IMR-90 (cell line): ENCODE data around the gene ADAMTS17. TPM values are rescaled to one million over a fixed set of nuclear protein-coding genes. Genes with fewer than 3 reads are reported as not detected.

ENCODE experiments used
- ATAC-seq: fragments of 200-7000 bp; cut with Tn5 transposase; 2 replicates; pipeline ENCODE4 v1.9.1; 2020; ENCODE audit warnings: low read depth, mild to moderate bottlenecking, moderate library complexity
- BruUV-seq: library from RNA; stranded (reverse); fragments of 400-500 nt; replicated peaks from 2 replicates; lab custom pipeline; 2021; lab: Mats Ljungman, UMichigan
- CTCF ChIA-PET: fragments of 300-600 bp; formaldehyde crosslinking; extraction: SDS; loops from one replicate; lab custom pipeline; 2021; ENCODE audit warnings: antibody characterized with exemption; lab: Yijun Ruan, JAX
- POLR2A ChIA-PET: fragments of 300-600 bp; sonication (Branson Sonifier 250); formaldehyde crosslinking; loops from one replicate; lab custom pipeline; 2022; ENCODE audit warnings: antibody characterized with exemption; ENCODE audit not compliant: unreplicated experiment; lab: Charles Lee
- DNase-seq: peaks from one replicate; pipeline ENCODE4 v3.0.0; 2013
- H2AFZ ChIP-seq: replicated peaks from 2 replicates; pipeline ENCODE3; 2013; ENCODE audit warnings: low read length, mild to moderate bottlenecking; ENCODE audit not compliant: poor library complexity
- H2AK5ac ChIP-seq: 2 replicates; pipeline ENCODE4 v1.6.1; 2013; ENCODE audit warnings: low read depth, low read length, inconsistent platforms
- H2AK9ac ChIP-seq: replicated peaks from 2 replicates; pipeline ENCODE3; 2013; ENCODE audit warnings: mild to moderate bottlenecking, low read depth, low read length, moderate library complexity; ENCODE audit not compliant: poor library complexity
- H2BK120ac ChIP-seq: 2 replicates; pipeline ENCODE4 v1.6.1; 2013; ENCODE audit warnings: low read depth, low read length, inconsistent platforms
- H2BK15ac ChIP-seq: 3 replicates; pipeline ENCODE4 v1.6.1; 2013; ENCODE audit warnings: low read depth, low read length, inconsistent platforms
- H2BK20ac ChIP-seq: 2 replicates; pipeline ENCODE4 v1.6.1; 2013; ENCODE audit warnings: low read depth, mild to moderate bottlenecking, inconsistent platforms, low read length, moderate library complexity
- H2BK5ac ChIP-seq: 2 replicates; pipeline ENCODE4 v1.6.1; 2013; ENCODE audit warnings: mild to moderate bottlenecking, low read depth, low read length, inconsistent platforms; ENCODE audit not compliant: poor library complexity, severe bottlenecking
- H3K14ac ChIP-seq: replicated peaks from 2 replicates; pipeline ENCODE4 v1.6.1; 2013; ENCODE audit warnings: low read depth, low read length, inconsistent platforms
- H3K18ac ChIP-seq: 2 replicates; pipeline ENCODE4 v1.6.1; 2013; ENCODE audit warnings: low read depth, low read length, control low read depth
- H3K23ac ChIP-seq: 2 replicates; pipeline ENCODE4 v1.6.1; 2013; ENCODE audit warnings: low read depth, low read length, inconsistent platforms
- H3K27ac ChIP-seq: 2 replicates; pipeline ENCODE4 v1.5.1; 2013; ENCODE audit warnings: mild to moderate bottlenecking, control low read depth, low read length; ENCODE audit not compliant: insufficient read depth
- H3K27me3 ChIP-seq: 2 replicates; pipeline ENCODE4 v1.6.1; 2013; ENCODE audit warnings: low read length; ENCODE audit not compliant: control insufficient read depth, insufficient read depth
- H3K36me3 ChIP-seq: 2 replicates; pipeline ENCODE4 v1.6.1; 2013; ENCODE audit warnings: low read length, mixed read lengths; ENCODE audit not compliant: control insufficient read depth, insufficient read depth
- H3K4ac ChIP-seq: 2 replicates; pipeline ENCODE4 v1.6.1; 2013; ENCODE audit warnings: low read depth, low read length, inconsistent platforms
- H3K4me1 ChIP-seq: 2 replicates; pipeline ENCODE4 v1.6.1; 2013; ENCODE audit warnings: low read length, mixed read lengths; ENCODE audit not compliant: control insufficient read depth, insufficient read depth
- H3K4me2 ChIP-seq: 2 replicates; pipeline ENCODE4 v1.6.1; 2013; ENCODE audit warnings: low read depth, mild to moderate bottlenecking, control low read depth, low read length, moderate library complexity
- H3K4me3 ChIP-seq: 2 replicates; pipeline ENCODE4 v1.5.1; 2013; ENCODE audit warnings: low read depth, mild to moderate bottlenecking, control low read depth, low read length, moderate library complexity; ENCODE audit not compliant: insufficient read depth
- H3K56ac ChIP-seq: 2 replicates; pipeline ENCODE4 v1.6.1; 2013; ENCODE audit warnings: low read length, inconsistent platforms; ENCODE audit not compliant: insufficient read depth; ENCODE audit errors: extremely low read depth
- H3K79me1 ChIP-seq, 2 experiments: 2 replicates each; pipeline ENCODE4 v1.6.1; 2013; ENCODE audit warnings: low read length in 2 of 2, inconsistent platforms in 1 of 2, low read depth in 1 of 2
- H3K9ac ChIP-seq: 2 replicates; pipeline ENCODE4 v1.6.1; 2013; ENCODE audit warnings: low read depth, low read length, control low read depth
- H3K9me1 ChIP-seq: 2 replicates; pipeline ENCODE4 v1.6.1; 2013; ENCODE audit warnings: low read length, inconsistent platforms; ENCODE audit not compliant: insufficient read depth
- H3K9me3 ChIP-seq: 2 replicates; pipeline ENCODE4 v1.6.1; 2013; ENCODE audit warnings: low read length; ENCODE audit not compliant: control insufficient read depth, insufficient read depth
- H4K20me1 ChIP-seq: 2 replicates; pipeline ENCODE4 v1.6.1; 2013; ENCODE audit warnings: low read length, inconsistent platforms; ENCODE audit not compliant: insufficient read depth
- H4K5ac ChIP-seq: 2 replicates; pipeline ENCODE4 v1.6.1; 2013; ENCODE audit warnings: mild to moderate bottlenecking, low read depth, low read length, control low read depth
- H4K8ac ChIP-seq, 2 experiments: 2 replicates each; pipeline ENCODE4 v1.6.1; 2013; ENCODE audit warnings: low read depth in 2 of 2, low read length in 2 of 2, control low read depth in 1 of 2, inconsistent platforms in 1 of 2
- H4K91ac ChIP-seq: 2 replicates; pipeline ENCODE4 v1.6.1; 2013; ENCODE audit warnings: low read depth, low read length, inconsistent platforms; ENCODE audit not compliant: insufficient read depth
- BHLHE40 ChIP-seq: fragments of 150-350 bp; IDR thresholded peaks from 2 replicates; pipeline ENCODE4 v1.6.1; 2016; ENCODE audit warnings: mild to moderate bottlenecking, low read depth, low read length
- CEBPB ChIP-seq: IDR thresholded peaks from 2 replicates; pipeline ENCODE4 v1.6.1; 2012; ENCODE audit warnings: low read depth, low read length, improper control_type of control experiment
- CHD1 ChIP-seq: IDR thresholded peaks from 2 replicates; pipeline ENCODE4 v1.6.1; 2012; ENCODE audit warnings: low read depth, low read length, improper control_type of control experiment
- MAFK ChIP-seq: IDR thresholded peaks from 2 replicates; pipeline ENCODE4 v1.6.1; 2012; ENCODE audit warnings: low read depth, low read length, improper control_type of control experiment
- MAZ ChIP-seq: IDR thresholded peaks from 2 replicates; pipeline ENCODE4 v1.6.1; 2012; ENCODE audit warnings: low read depth, mild to moderate bottlenecking, low read length, improper control_type of control experiment, moderate library complexity, borderline replicate concordance
- MXI1 ChIP-seq: IDR thresholded peaks from 2 replicates; pipeline ENCODE4 v1.6.1; 2012; ENCODE audit warnings: low read depth, mild to moderate bottlenecking, low read length, moderate library complexity, borderline replicate concordance
- NFE2L2 ChIP-seq: fragments of 150-350 bp; IDR thresholded peaks from 2 replicates; pipeline ENCODE4 v1.6.1; 2016; ENCODE audit warnings: low read depth, mild to moderate bottlenecking, low read length
- POLR2A ChIP-seq: IDR thresholded peaks from 2 replicates; pipeline ENCODE4 v1.6.1; 2012; ENCODE audit warnings: mild to moderate bottlenecking, low read depth, low read length
- RAD21 ChIP-seq: IDR thresholded peaks from 2 replicates; pipeline ENCODE4 v1.6.1; 2012; ENCODE audit warnings: low read length, improper control_type of control experiment
- RCOR1 ChIP-seq: IDR thresholded peaks from 2 replicates; pipeline ENCODE4 v1.6.1; 2012; ENCODE audit warnings: mild to moderate bottlenecking, low read length, improper control_type of control experiment; ENCODE audit not compliant: insufficient replicate concordance
- WGBS, 2 experiments: methylation state at CpG; one replicate each; pipeline versions ENCODE4 v1.1.5 to v1.1.7; 2013; ENCODE audit warnings: missing lambda C conversion rate in 2 of 2; ENCODE audit not compliant: insufficient read length in 1 of 2; ENCODE audit errors: extremely low coverage in 2 of 2; 5-methylcytosine and 5-hydroxymethylcytosine counted together
- dilution Hi-C: fragments of 300-500 bp; cut with HindIII; formaldehyde crosslinking; loops from one replicate; pipeline ENCODE4 v1.14.3; 2018; ENCODE audit warnings: low sequenced_read_pairs; ENCODE audit not compliant: unreplicated experiment
- in situ Hi-C: fragments of 300-500 bp; cut with MboI; formaldehyde crosslinking; loops from 3 replicates; pipeline ENCODE4 v1.14.3; 2019; ENCODE audit warnings: low sequenced_read_pairs, inconsistent platforms, mixed read lengths
- intact Hi-C: fragments of 100-400 bp; cut with micrococcal nuclease; formaldehyde crosslinking; loops from 2 replicates; pipeline ENCODE4 v1.10.0; 2022
- polyA plus RNA-seq, 3 experiments: library from polyadenylated mRNA; depleted of rRNA; stranded (reverse); fragments of >200 nt; gene quantifications; 2 replicates each; pipeline ENCODE4 v1.2.3, GENCODE V29; 2012; ENCODE audit warnings: low replicate concordance in 1 of 3
- total RNA-seq: library from RNA; depleted of rRNA; stranded (reverse); fragments of >200 nt; gene quantifications from 2 replicates; pipeline ENCODE4 v1.2.3, GENCODE V29; 2012
- TF ChIP-seq, protein P1 (sequence below): fragments of 150-350 bp; IDR thresholded peaks from 2 replicates; pipeline ENCODE4 v1.6.1; 2016; ENCODE audit warnings: low read depth, mild to moderate bottlenecking, low read length, moderate library complexity, borderline replicate concordance
- TF ChIP-seq, protein P2 (sequence below): conservative IDR thresholded peaks from 2 replicates; pipeline ENCODE4 v1.5.1; 2012; ENCODE audit warnings: mild to moderate bottlenecking, low read depth, low read length, improper control_type of control experiment
- TF ChIP-seq, protein P3 (sequence below): fragments of 150-350 bp; IDR thresholded peaks from 2 replicates; pipeline ENCODE4 v1.6.1; 2017; ENCODE audit warnings: mild to moderate bottlenecking, antibody characterized with exemption, low read length, low read depth

ADAMTS17 gene
- total and polyA plus RNA-seq, 2 of the 4 experiments (the other 2 are of a cell fraction) = 0.03 TPM; not detected in 1

DNA sequence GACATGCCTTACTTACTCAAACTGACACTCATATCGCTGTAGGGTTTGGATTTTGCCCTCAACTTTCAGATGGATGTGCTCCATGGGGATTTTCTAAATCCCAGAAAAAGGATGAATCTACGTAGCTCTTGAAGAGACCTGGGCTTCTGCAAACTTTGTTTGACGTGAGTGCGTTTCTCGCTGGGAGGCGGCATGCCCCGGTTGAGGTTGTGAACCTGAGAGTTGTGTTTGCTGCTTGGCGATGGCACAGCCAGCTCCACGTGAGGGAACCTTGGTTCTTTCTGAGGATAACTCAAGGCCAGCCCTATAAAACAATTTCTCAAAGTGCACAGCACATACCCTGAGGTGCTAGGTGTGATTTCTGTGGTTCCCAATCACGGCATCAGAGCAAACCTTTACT lies 209.5 kb downstream of the ADAMTS17 start:
- in situ Hi-C loops = no loop called here

More for the DNA sequence above, 209.5 kb downstream of the ADAMTS17 start:
- H2AK5ac ChIP-seq = no peak overlapping the region
- H3K9ac ChIP-seq = no peak overlapping the region
- H3K36me3 ChIP-seq = no peaks in the 10 kb centered on the region
- POLR2A ChIA-PET = no interaction called here
- H3K18ac ChIP-seq = no peak overlapping the region
- H4K20me1 ChIP-seq = no peaks in the 10 kb centered on the region
- H3K4me1 ChIP-seq = no peaks in the 10 kb centered on the region
- no peak overlapping the region for H2BK15ac ChIP-seq
- H3K9me3 ChIP-seq = no peaks in the 10 kb centered on the region
- no peak for ATAC-seq
- H3K14ac ChIP-seq = no peak overlapping the region; the same call in 1 of the 2 replicates
- no peak overlapping the region for H2BK120ac ChIP-seq
- no peak overlapping the region for H3K56ac ChIP-seq
- H3K27me3 ChIP-seq = peaks cover 3% of the 10 kb centered on the region
- H2BK5ac ChIP-seq = no peak overlapping the region
- no peak overlapping the region for H3K4me2 ChIP-seq
- CTCF ChIA-PET = no interaction called here
- no peak for DNase-seq
- H3K4me3 ChIP-seq = no peak overlapping the region
- dilution Hi-C loops (no loop called here), intact Hi-C loops (loop anchor here (2.0 to 10.0 kb wide), 2 partner anchors 204 to 858 kb away; no protein-coding TSS in a partner anchor)
- TF ChIP-seq CHD1 (no peak), MAZ (no peak), MAFK (no peak), CEBPB (no peak), MXI1 (no peak), NFE2L2 (no peak), POLR2A (no peak), RCOR1 (no peak), BHLHE40 (no peak), RAD21 (no peak)
- TF ChIP-seq, protein P1, sequence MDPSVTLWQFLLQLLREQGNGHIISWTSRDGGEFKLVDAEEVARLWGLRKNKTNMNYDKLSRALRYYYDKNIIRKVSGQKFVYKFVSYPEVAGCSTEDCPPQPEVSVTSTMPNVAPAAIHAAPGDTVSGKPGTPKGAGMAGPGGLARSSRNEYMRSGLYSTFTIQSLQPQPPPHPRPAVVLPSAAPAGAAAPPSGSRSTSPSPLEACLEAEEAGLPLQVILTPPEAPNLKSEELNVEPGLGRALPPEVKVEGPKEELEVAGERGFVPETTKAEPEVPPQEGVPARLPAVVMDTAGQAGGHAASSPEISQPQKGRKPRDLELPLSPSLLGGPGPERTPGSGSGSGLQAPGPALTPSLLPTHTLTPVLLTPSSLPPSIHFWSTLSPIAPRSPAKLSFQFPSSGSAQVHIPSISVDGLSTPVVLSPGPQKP = no peak
- TF ChIP-seq, protein P2, sequence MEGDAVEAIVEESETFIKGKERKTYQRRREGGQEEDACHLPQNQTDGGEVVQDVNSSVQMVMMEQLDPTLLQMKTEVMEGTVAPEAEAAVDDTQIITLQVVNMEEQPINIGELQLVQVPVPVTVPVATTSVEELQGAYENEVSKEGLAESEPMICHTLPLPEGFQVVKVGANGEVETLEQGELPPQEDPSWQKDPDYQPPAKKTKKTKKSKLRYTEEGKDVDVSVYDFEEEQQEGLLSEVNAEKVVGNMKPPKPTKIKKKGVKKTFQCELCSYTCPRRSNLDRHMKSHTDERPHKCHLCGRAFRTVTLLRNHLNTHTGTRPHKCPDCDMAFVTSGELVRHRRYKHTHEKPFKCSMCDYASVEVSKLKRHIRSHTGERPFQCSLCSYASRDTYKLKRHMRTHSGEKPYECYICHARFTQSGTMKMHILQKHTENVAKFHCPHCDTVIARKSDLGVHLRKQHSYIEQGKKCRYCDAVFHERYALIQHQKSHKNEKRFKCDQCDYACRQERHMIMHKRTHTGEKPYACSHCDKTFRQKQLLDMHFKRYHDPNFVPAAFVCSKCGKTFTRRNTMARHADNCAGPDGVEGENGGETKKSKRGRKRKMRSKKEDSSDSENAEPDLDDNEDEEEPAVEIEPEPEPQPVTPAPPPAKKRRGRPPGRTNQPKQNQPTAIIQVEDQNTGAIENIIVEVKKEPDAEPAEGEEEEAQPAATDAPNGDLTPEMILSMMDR = no peak
- TF ChIP-seq, protein P3, sequence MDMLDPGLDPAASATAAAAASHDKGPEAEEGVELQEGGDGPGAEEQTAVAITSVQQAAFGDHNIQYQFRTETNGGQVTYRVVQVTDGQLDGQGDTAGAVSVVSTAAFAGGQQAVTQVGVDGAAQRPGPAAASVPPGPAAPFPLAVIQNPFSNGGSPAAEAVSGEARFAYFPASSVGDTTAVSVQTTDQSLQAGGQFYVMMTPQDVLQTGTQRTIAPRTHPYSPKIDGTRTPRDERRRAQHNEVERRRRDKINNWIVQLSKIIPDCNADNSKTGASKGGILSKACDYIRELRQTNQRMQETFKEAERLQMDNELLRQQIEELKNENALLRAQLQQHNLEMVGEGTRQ = no peak
- H3K4ac ChIP-seq = no peak overlapping the region
- H4K5ac ChIP-seq = no peak overlapping the region
- no peaks in the 10 kb centered on the region for H3K9me1 ChIP-seq
- BruUV-seq = no TSS peak
- WGBS, 2 experiments = no CpG with 5 or more reads among the region's 10 CpGs
- H2BK20ac ChIP-seq = no peak overlapping the region
- H4K8ac ChIP-seq = no peak overlapping the region
- H2AK9ac ChIP-seq = no peak overlapping the region
- H3K23ac ChIP-seq = no peak overlapping the region
- H4K91ac ChIP-seq = no peak overlapping the region
- H3K27ac ChIP-seq = no peak overlapping the region
- H2AFZ ChIP-seq = no peak overlapping the region
- no peaks in the 10 kb centered on the region for H3K79me1 ChIP-seq
